GM19438 (cell line): ENCODE measurements around the gene ZMYND15.

Experiments used
- ATAC-seq: cut with Tn5 transposase; IDR thresholded peaks from one replicate; pipeline ENCODE4 v1.9.1; 2021; ENCODE audit warnings: low read depth; ENCODE audit not compliant: unreplicated experiment

ZMYND15 gene

DNA sequence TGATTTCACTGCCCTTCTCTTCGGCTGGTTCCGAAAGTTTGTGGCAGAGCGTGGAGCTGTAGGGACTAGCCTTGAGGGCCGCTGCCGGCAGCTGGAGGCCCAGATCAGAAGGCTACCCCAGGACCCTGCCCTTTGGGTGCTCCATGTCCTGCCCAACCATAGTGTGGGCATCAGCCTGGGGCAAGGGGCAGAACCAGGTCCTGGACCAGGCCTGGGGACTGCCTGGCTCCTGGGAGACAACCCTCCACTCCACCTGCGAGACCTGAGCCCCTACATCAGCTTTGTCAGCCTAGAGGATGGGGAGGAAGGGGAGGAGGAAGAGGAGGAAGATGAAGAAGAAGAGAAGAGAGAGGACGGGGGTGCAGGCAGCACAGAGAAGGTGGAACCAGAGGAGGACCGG, 951 bp downstream of the ZMYND15 start:
- ATAC-seq = no peak

DNA sequence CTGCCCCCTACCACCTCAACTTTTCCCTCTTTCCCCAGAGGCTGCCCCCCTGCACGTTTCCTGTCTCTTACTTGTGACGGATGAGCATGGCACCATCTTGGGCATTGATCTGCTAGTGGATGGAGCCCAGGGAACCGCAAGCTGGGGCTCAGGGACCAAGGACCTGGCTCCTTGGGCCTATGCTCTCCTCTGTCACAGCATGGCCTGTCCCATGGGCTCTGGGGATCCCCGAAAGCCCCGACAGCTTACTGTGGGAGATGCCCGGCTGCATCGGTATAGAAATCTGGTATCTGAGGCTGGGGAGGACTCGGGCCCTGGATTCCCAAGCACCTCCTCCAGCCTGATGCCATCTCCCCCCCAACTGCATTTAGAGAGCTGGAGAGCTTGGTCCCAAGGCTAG, 1.9 kb downstream of the ZMYND15 start:
- ATAC-seq = no peak

DNA sequence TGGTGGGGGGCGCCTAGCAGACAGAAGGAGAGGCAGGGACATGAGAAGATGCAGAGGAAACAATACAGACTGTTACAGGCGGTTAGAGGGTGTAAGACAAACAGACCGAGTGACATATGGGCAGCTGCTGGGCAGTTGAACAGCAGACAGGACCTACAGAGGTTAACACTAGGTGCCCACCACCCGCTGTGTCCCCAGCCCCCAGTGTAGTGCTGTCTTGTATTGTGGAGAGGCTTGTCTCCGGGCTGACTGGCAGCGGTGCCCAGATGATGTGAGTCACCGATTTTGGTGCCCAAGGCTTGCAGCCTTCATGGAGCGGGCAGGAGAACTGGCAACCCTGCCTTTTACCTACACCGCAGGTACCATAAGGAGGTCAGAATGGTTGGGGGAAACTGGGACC, 2.5 kb downstream of the ZMYND15 start:
- ATAC-seq = no peak

DNA sequence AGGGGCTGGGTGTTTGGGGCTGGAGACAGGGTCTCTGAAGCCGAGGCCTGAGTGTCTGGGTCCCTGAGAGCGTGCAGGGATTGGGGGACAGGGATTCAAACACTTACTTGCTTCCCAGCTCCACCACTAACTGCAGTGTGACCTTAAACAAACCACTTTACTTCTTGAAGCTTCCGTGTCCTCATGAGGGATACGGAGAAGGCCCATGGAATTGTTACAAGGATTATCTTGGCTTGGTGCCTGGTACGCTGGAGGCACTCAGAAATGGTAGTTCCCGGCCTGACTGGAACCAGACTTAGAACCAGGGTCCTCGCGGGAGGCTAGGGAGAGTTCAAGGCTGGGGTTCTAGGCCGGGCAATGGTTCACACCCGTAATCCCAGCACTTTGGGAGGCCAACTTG, 3.0 kb downstream of the ZMYND15 start:
- no peak for ATAC-seq

DNA sequence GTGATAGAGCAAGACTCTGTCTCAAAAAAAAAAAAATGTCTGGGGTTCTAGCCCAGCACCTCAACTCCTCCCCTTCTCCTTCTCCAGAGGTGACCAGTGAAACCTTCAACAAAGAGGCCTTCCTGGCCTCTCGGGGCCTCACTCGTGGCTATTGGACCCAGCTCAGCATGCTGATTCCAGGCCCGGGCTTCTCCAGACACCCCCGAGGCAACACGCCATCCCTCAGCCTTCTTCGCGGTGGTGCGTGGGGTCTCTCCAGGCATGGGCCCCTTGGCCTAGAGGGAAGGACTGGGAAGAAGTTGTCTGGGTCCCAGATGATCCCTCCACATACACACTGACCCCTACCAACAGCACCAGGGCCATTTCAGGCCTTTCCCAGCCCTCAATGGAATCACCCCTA, 3.6 kb downstream of the ZMYND15 start:
- no peak for ATAC-seq

DNA sequence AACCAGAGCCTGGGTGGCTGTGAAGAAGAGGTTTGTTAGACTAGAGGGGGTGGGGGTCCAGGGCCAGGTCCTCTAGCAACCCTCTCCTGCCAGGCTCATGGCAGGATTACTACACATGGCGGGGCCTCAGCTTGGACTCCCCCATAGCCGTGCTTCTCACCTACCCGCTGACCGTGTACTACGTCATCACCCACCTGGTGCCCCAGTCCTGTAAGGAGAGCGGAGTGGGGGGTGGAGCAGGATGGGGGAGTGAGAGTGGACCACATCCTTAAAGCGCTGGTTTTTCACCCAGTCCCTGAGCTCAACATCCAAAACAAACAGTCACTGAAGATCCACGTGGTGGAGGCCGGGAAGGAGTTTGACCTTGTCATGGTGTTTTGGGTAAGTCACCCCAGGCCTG, 4.3 kb downstream of the ZMYND15 start:
- ATAC-seq = no peak

DNA sequence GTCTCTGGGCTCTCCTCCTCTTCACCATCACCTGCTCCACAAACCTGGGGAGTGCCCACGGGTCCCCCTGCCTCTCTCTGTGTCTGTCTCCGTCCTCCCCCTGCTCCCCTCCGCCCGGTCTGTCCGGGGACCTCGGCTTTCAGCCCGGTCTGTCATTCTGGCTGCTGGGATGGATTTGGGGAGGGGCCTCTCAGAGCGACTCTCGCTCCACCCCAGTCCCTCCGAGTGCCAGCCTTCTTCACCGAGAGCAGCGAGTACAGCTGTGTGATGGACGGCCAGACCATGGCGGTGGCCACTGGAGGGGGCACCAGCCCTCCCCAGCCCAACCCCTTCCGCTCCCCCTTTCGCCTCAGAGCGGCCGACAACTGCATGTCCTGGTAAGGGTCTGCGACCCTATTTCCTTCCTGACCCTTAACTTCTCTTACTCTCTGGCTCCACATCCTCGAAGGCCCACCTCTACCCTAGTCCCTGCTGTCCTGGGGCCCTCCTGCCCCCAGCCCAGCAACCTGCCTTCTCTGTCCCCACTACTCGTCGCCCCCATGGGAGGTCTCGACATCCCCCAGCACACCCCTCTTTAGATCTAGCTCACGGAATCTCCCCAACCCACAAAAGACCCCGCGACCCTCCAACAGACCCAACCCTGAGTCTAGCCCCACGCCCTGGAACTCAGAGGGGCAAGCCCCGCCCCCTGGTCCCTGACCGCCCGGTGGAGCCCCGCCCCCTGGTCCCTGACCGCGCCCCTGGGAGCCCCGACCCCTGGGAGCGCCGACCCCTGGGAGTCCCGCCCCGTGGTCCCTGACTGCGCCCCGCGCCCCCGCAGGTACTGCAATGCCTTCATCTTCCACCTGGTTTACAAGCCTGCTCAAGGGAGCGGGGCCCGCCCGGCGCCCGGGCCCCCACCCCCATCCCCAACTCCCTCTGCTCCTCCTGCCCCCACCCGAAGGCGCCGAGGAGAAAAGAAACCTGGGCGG, 5.7 kb downstream of the ZMYND15 start:
- no peak for ATAC-seq

DNA sequence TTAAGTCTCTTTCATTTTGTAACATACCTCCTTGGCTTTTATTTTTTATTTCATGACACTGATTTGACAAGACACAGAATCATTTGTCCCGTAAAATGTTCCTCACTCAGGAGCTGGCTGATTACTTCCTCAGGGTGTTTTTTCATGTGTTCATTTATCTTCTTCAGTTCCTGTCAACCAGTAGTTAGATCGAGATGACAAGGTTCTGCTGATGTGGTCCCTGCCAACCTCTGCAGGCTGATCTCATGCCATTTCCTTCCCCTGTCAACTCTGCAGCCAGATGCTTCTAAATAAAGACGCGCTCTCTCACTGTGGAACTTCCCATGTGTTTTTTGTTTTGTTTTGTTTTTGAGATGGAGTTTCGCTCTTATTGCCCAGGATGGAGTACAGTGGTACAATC, 8.2 kb downstream of the ZMYND15 start:
- no peak for ATAC-seq

DNA sequence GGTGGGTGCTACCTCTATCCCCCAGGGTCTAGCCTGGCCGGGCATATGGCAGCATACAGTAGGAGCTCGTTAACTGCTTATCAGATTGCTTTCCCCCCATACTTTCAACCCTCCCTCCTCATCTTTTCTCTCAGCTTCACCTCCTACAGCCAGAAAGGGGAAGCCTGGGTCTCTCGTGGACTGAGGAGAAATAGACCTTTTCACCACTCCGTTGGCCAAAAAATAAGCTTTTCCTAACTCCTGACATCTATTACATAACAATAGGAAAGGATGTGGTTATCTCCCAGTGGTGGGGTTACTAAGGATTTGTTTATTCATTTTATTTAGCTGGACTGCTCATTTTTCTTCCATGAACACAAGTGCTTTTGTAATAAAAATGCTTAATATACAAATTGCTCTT, 9.1 kb downstream of the ZMYND15 start:
- no peak for ATAC-seq

DNA sequence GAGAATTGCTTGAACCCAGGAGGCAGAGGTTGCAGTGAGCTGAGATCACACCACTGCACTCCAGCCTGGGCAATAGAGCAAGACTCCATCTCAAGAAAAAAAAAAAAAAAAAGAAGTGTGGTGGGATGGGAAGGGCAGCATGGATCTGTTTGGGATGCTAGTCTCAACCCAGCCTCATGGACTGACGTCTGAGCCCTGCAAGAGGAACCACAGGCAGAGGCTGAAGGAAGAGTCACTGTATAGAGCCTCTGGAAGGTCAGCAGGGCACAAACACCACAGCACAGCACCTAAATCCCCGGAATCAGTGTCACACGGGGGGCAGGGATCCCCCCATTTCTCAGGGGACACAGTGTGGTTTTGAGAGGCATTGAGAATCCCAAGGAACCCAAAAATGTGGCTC, 11.0 kb downstream of the ZMYND15 start:
- ATAC-seq = no peak

DNA sequence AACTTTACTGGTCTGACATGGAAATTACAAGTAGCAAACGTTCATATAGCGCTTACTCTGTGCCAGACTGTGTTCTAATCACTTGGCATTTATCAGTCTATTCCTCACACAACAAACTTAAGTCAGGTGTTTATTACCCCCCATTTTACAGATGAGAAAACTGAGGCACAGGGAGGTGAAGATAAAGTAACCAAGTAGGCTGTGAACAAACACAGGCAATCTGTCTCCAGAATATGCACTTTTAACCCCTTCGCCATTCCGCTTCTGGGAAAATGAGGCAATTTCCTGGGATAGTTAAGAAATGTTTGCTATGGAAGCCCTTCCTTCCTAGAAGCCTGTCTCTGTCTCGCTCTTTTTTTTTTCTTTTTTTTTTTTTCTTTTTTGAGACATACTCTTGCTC, 12.3 kb downstream of the ZMYND15 start:
- ATAC-seq = no peak

DNA sequence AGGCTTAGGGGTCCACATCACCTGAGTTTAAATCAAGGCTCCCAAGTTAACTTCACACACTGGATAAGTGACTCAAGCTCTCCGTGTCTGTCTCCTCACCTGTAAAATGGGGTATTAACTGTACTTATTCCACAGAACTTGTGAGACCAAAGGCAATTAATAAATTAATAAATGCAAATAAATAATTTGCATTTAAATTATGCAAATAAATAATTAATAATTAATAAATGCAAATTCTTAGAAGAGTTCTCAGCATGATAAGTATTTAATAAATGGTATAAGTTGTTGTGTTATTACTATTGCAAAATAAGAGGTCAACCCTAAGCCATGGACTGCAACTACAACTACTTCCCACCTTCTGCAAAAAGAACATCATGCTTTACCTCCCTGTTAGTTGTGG, 13.8 kb downstream of the ZMYND15 start:
- ATAC-seq = no peak

DNA sequence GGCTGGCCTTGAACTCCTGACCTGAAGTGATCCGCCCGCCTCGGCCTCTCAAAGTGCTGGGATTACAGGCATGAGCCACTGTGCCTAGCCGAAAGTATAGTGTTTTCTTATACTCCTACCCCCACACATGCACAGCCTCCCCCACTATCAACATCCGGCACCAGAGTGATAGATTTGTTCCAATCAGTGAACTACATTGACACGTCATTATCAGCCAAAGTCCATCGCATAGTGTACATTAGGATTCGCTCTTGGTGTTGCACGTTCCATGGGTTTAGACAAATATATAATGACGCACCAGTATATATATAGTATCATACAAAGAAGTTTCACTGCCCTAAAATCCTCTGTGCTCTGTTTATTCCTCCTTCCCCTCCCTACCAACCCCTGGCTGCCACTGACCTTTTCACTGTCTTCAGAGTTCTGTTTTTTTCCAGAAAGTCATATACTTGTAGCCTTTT, 20.2 kb downstream of the ZMYND15 start:
- ATAC-seq = no peak

DNA sequence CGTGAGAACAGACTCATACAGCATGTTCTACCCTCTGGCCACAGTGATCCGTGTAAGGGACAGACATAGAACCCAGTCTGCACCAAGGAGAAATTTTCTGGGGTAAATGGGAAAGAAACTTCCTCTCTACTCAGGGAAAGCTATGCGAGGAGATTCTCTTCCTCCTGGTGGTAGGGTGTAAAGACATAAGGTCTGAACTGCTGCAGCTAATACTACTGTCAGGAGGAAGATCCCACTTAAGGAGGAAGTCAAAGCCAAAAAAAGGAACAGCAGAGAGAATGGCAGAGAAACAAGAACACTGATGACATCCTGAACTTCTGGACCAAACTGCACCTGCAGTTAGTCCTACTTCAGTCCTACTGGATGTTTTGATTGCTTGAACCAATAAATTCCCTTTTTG, 25.0 kb downstream of the ZMYND15 start:
- ATAC-seq = no peak

DNA sequence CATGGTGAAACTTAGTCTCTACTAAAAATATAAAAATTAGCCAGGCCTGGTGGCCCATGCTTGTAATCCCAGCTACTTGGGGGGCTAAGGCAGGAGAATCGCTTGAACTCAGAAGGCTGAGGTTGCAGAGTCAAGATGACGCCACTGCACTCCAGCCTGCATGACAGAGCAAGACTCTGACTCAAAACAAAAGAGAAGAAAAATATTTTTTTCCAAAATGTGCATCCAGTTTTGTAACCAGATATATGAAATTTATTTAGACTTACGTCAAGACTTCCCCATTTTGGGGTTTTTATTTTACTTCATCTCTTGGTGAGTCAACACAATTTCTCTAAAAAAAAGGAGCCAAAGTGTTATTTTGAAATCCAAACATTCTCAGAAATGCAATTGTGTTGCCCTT, 26.6 kb downstream of the ZMYND15 start:
- ATAC-seq = no peak

DNA sequence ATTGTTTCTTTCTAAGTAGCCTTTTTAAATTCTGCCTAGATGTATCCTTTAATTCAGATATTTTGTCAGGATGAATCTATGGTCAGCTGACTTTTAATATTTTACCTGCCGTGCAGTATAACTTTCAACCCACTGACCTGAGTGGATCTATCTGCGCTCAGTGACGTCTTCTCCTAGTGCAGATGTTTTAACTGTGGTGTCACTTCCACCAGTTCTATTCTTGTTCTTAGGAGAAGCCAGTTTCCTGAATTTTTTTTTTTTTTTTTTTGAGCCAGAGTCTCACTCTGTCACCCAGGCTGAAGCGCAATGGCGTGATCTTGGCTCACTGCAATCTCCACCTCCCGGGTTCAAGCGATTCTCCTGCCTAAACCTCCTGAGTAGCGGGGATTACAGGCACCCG, 27.1 kb downstream of the ZMYND15 start:
- no peak for ATAC-seq

DNA sequence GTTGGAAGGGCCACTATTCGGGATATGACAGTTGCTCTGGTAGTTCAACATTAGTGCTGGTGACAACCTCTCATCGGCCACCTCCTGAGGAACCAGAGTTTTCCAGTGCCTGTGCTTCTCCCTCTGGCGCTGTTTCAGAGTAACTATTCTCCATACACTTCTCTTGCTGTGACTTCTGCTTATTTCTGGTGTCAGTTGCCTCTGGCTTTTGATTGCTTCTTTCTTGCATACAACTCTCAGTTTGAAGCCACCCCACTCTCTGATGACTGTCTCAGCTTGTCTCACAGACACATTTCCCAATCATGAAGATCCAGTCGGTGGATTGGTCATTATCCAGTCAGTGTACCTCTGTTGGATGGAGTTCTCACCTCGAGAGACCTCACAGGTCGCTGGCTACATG, 28.7 kb downstream of the ZMYND15 start:
- no peak for ATAC-seq

DNA sequence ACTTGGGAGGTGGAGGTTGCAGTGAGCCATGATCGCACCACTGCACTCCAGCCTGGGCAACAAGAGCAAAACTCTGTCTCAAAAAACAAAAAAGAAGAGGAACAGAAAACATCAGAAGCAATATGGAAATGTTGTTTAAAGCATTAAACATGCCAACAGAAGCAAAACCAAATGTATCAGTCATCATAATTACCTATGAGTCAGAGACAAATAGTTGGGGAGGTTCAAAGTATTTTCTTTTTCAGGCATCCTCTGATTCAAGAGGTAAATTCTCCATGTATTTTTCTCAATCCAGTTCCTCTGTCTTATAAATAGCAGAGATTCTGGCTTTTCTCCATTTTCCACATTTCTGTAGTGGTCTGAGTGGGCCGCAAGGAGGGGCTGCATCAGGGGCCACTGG, 30.0 kb downstream of the ZMYND15 start:
- no peak for ATAC-seq

DNA sequence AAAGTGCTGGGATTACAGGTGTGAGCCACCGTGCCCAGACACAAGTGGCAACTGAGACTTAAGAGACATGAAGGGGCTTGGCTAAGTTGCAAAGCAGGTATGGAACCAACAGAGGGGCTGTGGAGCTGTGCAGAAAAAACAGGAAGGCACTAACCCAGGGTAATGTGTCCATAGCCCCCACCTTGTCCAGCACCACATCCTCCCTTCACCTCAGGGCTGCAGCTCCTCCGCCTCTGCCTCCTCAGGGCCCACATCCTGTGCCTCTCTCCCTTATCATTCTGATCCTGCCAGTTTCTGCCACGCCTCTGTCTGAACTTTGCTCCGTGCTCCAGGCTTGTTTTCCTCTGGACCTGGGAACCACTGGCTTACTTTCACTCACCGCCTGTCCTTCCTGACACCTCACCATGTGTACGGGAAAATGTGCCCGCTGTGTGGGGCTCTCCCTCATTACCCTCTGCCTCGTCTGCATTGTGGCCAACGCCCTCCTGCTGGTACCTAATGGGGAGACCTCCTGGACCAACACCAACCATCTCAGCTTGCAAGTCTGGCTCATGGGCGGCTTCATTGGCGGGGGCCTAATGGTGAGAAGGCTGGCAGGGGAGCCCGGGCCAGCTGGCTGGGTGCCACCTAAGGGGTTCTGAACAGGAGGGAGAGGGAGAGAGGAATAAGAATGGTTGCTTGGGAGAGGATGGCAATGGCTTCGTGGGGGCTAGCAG, 32.0 kb downstream of the ZMYND15 start, which contains the start of gene TM4SF5:
TSS of gene TM4SF5 (plus strand) at position 368 of the 716 bp plus-strand sequence. CDS start at position 405, 37 bp downstream.
- ATAC-seq = no peak

DNA sequence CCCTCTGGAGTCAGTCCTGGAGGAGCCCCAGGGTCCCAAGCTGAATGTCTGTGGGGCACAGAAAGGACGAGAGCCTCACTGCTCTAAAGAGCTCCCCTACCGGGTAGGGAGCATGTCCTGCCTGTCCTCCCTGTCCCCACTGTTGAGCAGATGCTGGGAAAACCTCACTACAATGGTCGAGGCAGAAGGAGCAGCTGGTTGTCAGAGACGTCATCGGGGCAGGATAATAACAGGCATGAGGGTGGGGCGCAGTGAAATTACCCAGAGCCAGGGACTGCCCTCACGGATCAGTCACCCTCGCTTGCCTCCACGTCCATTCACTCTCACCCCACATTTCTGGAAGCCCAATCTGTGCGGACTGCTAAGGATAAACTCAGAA, 32.6 kb downstream of the ZMYND15 start:
- ATAC-seq = no peak

DNA sequence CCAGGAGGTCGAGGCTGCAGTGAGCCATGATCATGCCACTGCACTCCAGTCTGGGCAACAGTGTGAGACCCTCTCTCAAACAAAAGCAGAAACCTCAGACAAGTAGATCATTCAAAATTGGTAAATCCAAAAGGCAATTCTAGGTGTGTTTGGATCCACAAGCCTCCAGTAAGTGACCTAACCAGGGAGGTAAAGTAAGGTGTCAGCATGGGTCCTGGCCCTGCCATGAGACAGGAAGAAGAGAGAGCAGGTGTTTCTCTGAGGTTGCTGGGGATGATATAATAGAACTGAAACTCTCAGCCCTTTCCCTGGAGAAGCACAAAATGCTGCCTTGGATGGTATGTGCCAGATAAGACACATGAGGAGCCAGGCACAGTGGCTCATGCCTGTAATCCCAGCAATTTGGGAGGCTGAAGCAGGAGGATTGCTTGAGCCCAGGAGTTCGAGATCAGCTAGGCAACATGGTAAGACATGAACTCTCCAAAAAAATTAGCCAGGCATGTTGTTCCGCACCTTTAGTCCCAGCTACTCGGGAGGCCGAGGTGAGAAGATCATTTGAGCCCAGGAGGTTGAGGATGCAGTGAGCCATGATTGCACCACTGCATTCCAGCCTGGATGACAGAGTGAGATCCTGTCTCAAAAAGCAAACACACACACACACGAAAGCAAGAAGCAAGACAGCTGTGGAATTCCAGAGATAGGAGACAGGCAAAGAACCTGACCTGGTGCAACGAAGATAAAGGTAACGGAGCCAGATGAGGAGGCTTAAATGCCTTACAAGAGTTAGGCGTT, 38.5 kb downstream of the ZMYND15 start:
- no peak for ATAC-seq
